HG02885 (cell line): ENCODE results near the gene CNNM4.
A peak's percentile ranks its signal among the peaks of the same experiment; 100 is the strongest.

ENCODE experiments used
- ATAC-seq: cut with Tn5 transposase; IDR thresholded peaks from one replicate; pipeline ENCODE4 v1.9.1; 2021; ENCODE audit warnings: mild to moderate bottlenecking; ENCODE audit not compliant: unreplicated experiment, poor library complexity

Gene CNNM4

GRCh38 chr2:96760036-96760985 lies at the start of gene CNNM4:
Gene CNNM4, plus strand, starts transcription at chr2:96760902. Its CDS starts 98 bp downstream, at chr2:96761000.
- ATAC-seq: peak; percentile 83

GRCh38 chr2:96710985-96711384 lies 49.7 kb upstream of the CNNM4 start:
- no peak for ATAC-seq

- no peak for ATAC-seq
Observed at GRCh38 chr2:96715658-96716057, 45.0 kb upstream of the CNNM4 start.

- ATAC-seq: no peak
Observed at GRCh38 chr2:96716388-96716787, 44.3 kb upstream of the CNNM4 start.

- no peak for ATAC-seq
Observed at GRCh38 chr2:96726131-96726530, 34.6 kb upstream of the CNNM4 start.

GRCh38 chr2:96727431-96727830 lies 33.3 kb upstream of the CNNM4 start:
- no peak for ATAC-seq

- no peak for ATAC-seq
Observed at GRCh38 chr2:96729748-96730147, 31.0 kb upstream of the CNNM4 start.

- no peak for ATAC-seq
Observed at GRCh38 chr2:96730212-96730611, 30.5 kb upstream of the CNNM4 start.

- no peak for ATAC-seq
Observed at GRCh38 chr2:96733931-96734330, 26.8 kb upstream of the CNNM4 start.

GRCh38 chr2:96734880-96735583 lies 25.7 kb upstream of the CNNM4 start:
- no peak for ATAC-seq

GRCh38 chr2:96737251-96737650 lies 23.5 kb upstream of the CNNM4 start:
- no peak for ATAC-seq

GRCh38 chr2:96737831-96738230 lies 22.9 kb upstream of the CNNM4 start:
- ATAC-seq: no peak

- ATAC-seq: no peak
Observed at GRCh38 chr2:96739076-96739632, 21.5 kb upstream of the CNNM4 start.

GRCh38 chr2:96739633-96740428 lies 20.9 kb upstream of the CNNM4 start, which contains the start of gene LMAN2L:
Gene LMAN2L, minus strand, starts transcription at chr2:96740064. Its CDS starts 24 bp downstream, at chr2:96740040.
- ATAC-seq: peak; percentile 100

GRCh38 chr2:96747061-96747617 lies 13.6 kb upstream of the CNNM4 start:
- no peak for ATAC-seq

GRCh38 chr2:96751800-96752199 lies 8.9 kb upstream of the CNNM4 start:
- ATAC-seq: no peak

GRCh38 chr2:96753661-96754282 lies 6.9 kb upstream of the CNNM4 start:
- ATAC-seq: no peak

GRCh38 chr2:96754317-96754716 lies 6.4 kb upstream of the CNNM4 start:
- no peak for ATAC-seq

- ATAC-seq: no peak
Observed at GRCh38 chr2:96756788-96757476, 3.8 kb upstream of the CNNM4 start.
